Stomach smooth muscle (tissue), 2 donors: ENCODE measurements around the gene PEF1.
"Not testable (repeated sequence)": the region's sequence is repeated elsewhere in the genome, so short reads cannot be mapped to it uniquely, and the experiment has no call there.

Experiments
- H3K27ac ChIP-seq: one replicate; pipeline ENCODE4 v1.7.0; 2013; ENCODE audit warnings: mild to moderate bottlenecking, low read length, inconsistent platforms
- H3K27me3 ChIP-seq, 2 donors: one replicate each; pipeline ENCODE4 v1.7.0; 2013; ENCODE audit warnings: low read length in 2 of 2; ENCODE audit not compliant: insufficient read depth in 2 of 2, control insufficient read depth in 1 of 2
- H3K36me3 ChIP-seq, 2 donors: one replicate each; pipeline ENCODE4 v1.7.0; 2013; ENCODE audit warnings: low read length in 2 of 2; ENCODE audit not compliant: control insufficient read depth in 2 of 2, insufficient read depth in 2 of 2
- H3K4me1 ChIP-seq: one replicate; pipeline ENCODE4 v1.7.0; 2013; ENCODE audit warnings: low read length; ENCODE audit not compliant: control insufficient read depth, insufficient read depth
- H3K4me3 ChIP-seq, 2 donors: one replicate each; pipeline ENCODE4 v1.7.0; 2013; ENCODE audit warnings: low read length in 2 of 2
- H3K9ac ChIP-seq, 2 donors: one replicate each; pipeline ENCODE4 v1.7.0; 2013; ENCODE audit warnings: low read length in 2 of 2, mild to moderate bottlenecking in 1 of 2
- H3K9me3 ChIP-seq, 2 donors: one replicate each; pipeline ENCODE4 v1.7.0; 2013; ENCODE audit warnings: low read length in 2 of 2; ENCODE audit not compliant: control insufficient read depth in 2 of 2
- donor health status: healthy.
- donor health status: Pancreatic carcinoma.

PEF1 gene

DNA sequence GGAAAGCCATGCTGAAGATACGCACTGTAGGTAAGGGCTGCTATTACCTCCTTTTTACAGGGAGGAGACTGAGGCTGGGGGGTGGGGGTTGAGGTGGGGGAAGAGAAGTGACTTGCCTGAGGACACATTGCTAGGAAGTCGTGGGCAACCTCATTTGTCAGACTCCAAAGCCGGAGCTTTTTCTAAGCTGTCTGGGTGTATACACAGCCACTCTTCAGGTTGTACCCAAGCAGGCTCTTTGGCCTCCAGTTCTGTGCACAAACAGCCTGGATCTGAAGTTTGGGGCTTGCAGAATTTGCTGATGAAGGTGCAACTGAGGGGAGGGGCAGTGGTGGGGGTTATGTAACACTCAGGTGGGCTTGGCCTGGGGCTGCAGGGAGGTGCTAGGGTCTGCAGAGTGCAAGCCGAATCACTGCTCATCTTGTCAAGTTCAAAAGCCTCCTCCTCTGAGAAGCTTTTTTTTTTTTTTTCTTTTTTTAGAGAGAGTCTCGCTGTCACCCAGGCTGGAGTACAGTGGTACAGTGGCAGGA is 51.5 kb downstream of the PEF1 start:
- Histone ChIP-seq H3K4me1 (peaks cover 26% of the 10 kb centered on the region), H3K9ac (no peak overlapping the region), H3K36me3 (no peaks in the 10 kb centered on the region), H3K27me3 (no peaks in the 10 kb centered on the region), H3K27ac (peak overlapping the region; percentile 11), H3K4me3 (no peak overlapping the region), H3K9me3 (no peaks in the 10 kb centered on the region)

DNA sequence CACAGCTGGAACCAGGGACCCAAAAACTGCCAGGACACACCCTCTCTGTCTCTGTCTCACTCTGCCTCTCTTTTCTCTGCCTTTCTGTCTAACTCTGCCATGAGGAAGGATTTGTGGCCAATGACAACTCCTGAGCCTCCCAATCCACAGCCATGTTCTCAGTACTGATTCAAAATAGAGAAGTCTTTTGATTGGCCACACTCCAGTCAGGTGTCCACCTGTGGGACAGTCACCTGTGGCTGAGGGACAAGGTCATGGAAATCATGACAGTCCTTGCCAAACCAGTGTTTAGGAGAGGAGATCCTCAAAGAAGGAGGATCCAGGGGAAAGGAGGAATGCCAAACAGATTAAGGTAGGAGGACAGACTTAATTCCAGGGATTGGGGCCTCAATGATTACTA is 52.5 kb downstream of the PEF1 start:
- peak overlapping the region; percentile 87 for H3K27ac ChIP-seq
- peaks cover 36% of the 10 kb centered on the region for H3K4me1 ChIP-seq
- H3K9ac ChIP-seq = peak overlapping the region; percentile 46 to 64
- H3K9me3 ChIP-seq = no peaks in the 10 kb centered on the region
- H3K4me3 ChIP-seq = no peak overlapping the region
- no peaks in the 10 kb centered on the region for H3K36me3 ChIP-seq
- no peaks in the 10 kb centered on the region for H3K27me3 ChIP-seq

DNA sequence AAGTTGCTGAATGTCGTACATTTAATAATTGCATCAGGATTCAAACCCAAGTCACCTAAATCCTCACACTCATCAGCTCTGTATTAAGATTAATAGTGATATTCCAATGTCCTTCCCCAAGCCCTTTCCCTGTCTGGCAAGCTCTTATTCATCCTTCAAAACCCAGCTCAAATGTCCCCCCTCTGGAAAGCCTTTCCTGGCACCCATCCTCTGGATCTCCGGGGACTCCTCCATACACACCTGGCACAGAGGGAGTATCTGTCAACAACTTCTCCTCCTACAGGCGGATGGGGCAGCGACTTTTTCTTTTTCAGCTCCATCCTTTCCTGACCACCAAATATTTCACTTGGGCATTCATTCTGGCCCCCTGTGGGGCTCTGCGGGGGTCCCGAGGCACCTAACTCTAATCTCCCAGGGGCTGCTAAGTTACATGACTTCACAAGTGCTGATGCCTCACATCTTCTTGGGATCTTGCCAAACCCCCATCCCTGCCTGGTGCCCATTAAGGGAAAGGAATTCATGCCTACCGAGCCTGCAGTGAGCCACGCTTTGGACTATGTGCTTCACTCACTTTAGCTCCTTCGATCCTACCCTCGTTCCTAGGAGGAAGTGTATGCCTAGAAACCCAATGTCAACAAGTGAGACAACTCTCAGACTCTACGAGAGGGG is 53.1 kb downstream of the PEF1 start:
- Histone ChIP-seq H3K27ac (peak overlapping the region; percentile 87), H3K4me1 (peaks cover 41% of the 10 kb centered on the region), H3K9ac (peak overlapping the region in 1 of 2 donors; percentile 64), H3K9me3 (no peaks in the 10 kb centered on the region), H3K27me3 (no peaks in the 10 kb centered on the region), H3K4me3 (peak overlapping the region in 1 of 2 donors; percentile 8), H3K36me3 (no peaks in the 10 kb centered on the region)

DNA sequence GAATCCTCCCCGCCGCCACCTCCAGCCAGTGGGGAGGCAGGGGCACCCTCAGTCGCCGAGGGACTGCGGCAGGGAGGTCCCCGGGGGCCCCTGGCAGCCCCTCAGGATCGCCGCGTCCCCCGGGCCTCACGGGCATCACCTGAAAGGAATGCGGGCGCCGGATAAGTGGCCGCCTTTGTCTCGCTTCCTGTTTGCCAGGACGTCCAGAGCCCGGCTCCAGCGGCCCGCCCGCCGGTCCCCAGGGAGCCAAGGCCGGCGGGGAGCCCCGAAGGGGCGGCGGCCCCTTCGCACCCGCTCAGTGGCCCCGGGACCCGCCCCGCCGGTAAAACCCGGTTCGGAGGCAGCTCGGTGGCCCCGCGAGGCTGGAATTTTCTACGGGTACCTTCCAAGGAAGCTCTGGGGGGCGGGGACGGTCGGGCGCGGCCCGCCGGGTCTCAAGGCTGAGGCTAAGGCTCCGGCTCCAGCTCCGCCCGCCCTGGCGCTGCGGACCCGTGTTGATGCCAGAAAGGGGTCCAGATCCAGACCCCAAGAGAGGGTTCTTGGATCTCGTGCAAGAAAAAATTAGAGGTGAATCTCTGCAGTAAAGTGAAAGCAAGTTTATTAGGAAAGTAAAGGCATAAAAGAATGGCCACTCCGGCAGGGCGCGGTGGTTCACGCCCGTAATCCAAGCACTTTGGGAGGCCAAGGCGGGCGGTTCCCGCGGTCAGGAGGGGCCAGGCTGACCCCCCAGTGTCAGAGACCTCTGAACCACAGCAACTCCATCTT is 55.7 kb downstream of the PEF1 start:
- Histone ChIP-seq H3K27ac (peak overlapping the region; percentile 99), H3K27me3 (no peaks in the 10 kb centered on the region), H3K4me3 (peak overlapping the region; percentile 20 to 61), H3K9me3 (no peaks in the 10 kb centered on the region), H3K36me3 (peaks cover 13 to 14% of the 10 kb centered on the region in 2 donors), H3K4me1 (peaks cover 63% of the 10 kb centered on the region), H3K9ac (peak overlapping the region; percentile 71 to 72)

DNA sequence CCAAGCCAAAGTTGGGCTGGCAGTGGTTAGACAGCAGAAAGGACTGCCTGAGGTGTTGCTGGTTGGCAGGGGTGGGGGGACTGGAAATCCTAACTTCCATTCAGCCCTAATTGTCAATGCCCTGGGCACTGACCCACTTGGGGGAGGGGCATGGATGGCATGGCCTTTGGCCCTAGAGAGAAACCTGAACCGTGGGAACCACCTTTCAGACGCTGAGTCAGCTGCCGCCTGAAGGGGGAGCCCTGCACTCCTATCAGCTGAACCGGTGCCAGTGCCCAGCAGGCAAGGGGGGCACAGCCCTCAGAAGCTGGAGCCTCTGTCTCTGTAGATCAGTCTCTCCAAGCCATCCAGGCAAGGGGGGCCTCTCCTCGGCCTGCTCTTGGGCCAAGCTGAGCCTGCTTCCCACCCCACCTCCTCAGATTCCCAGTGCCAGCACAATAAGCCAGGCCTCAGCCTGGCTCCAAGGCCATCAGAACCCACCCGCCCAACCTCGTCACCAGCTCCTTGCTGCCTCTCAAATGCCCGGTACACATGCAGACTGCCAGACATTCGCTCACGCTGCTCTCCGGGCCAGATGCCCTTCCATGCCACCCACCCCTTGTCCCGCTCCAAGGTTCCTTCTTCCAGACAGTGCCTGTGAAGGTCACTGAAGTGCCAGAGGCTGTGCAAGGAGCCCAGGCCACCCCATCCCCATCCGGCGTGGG is 56.8 kb downstream of the PEF1 start:
- Histone ChIP-seq H3K36me3 (peaks cover 21 to 22% of the 10 kb centered on the region in 2 donors), H3K4me1 (peaks cover 71% of the 10 kb centered on the region), H3K27ac (peak overlapping the region; percentile 99), H3K4me3 (peak overlapping the region in 1 of 2 donors; percentile 61), H3K9ac (peak overlapping the region; percentile 71 to 72), H3K27me3 (no peaks in the 10 kb centered on the region), H3K9me3 (no peaks in the 10 kb centered on the region)

DNA sequence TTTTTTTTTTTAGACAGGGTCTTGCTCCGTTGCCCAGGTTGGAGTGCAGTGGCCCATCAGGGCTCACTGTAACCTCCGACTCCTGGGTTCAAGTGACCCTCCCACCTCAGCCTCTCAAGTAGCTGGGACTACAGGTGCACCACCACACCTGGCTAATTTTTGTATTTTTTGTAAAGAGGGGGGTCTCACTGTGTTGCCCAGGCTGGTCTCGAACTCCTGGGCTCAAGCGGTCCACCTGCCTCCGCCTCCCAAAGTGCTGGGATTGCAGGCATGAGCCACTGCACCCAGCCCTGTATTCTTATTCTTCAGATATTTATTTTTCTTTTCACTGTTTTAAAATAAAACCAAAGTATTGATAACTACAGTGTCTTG is 57.4 kb downstream of the PEF1 start:
- Histone ChIP-seq H3K36me3 (peaks cover 21 to 22% of the 10 kb centered on the region in 2 donors), H3K4me1 (peaks cover 77% of the 10 kb centered on the region), H3K9ac (peak overlapping the region in 1 of 2 donors; percentile 71), H3K27ac (peak overlapping the region; percentile 99)
- H3K9me3 ChIP-seq, H3K4me3 ChIP-seq, H3K27me3 ChIP-seq: not testable (repeated sequence)

DNA sequence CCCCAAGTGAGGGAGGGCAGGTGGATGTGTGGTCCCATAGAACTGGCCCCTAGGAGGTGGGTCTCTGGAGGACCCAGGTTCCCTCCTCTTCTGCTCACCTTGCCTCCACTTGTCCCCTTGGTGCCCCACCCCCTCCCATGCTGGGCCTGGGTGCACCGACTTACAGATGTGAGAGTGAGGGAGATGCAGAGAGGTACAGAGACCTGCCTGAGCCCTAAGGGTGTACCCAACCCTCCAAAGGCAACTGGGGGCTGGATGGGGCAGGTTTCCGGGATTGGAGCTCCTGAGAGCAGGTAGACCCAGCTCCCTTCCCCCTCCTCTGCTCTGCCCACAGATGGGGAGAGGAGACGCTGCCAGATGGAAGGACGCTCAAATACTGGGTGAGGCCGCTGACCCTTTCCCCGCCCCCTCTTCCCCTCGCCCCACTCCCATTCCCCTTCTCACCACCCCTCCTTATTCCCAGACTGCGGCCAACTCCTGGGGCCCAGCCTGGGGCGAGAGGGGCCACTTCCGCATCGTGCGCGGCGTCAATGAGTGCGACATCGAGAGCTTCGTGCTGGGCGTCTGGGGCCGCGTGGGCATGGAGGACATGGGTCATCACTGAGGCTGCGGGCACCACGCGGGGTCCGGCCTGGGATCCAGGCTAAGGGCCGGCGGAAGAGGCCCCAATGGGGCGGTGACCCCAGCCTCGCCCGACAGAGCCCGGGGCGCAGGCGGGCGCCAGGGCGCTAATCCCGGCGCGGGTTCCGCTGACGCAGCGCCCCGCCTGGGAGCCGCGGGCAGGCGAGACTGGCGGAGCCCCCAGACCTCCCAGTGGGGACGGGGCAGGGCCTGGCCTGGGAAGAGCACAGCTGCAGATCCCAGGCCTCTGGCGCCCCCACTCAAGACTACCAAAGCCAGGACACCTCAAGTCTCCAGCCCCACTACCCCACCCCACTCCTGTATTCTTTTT is 58.0 kb downstream of the PEF1 start:
- H3K9ac ChIP-seq = peak overlapping the region in 1 of 2 donors; percentile 17
- no peaks in the 10 kb centered on the region for H3K27me3 ChIP-seq
- H3K4me3 ChIP-seq = no peak overlapping the region
- H3K9me3 ChIP-seq = no peaks in the 10 kb centered on the region
- peaks cover 21 to 22% of the 10 kb centered on the region in 2 donors for H3K36me3 ChIP-seq
- peak overlapping the region; percentile 99 for H3K27ac ChIP-seq
- peaks cover 77% of the 10 kb centered on the region for H3K4me1 ChIP-seq

DNA sequence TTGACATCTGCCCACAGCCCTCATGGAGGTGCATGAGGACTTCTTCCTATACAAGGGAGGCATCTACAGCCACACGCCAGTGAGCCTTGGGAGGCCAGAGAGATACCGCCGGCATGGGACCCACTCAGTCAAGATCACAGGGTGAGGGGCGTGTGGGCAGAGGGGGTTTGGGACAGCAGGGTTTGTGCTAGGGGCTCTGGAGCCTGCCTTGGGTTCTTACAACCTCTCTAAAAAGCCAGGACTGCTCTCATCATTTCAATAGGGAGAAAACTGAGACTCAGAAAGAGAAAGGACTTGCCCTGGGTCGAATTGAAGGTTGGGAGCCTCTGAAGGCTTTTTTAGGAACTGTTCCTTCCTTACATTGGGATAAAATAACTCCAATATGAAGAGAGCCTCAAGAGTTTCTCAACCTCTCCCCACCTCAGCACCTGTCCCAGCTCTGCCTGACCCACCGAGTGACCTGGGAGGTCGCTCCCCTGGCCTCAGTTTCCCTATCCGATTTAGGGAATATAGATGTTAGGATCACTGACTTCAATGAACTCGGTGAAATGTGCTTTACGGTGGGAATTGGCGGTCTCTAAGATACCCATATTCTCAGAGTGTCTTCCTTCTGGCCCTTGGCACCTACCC is 58.8 kb downstream of the PEF1 start:
- peak overlapping the region; percentile 99 for H3K27ac ChIP-seq
- peak overlapping the region in 1 of 2 donors; percentile 35 for H3K4me3 ChIP-seq

DNA sequence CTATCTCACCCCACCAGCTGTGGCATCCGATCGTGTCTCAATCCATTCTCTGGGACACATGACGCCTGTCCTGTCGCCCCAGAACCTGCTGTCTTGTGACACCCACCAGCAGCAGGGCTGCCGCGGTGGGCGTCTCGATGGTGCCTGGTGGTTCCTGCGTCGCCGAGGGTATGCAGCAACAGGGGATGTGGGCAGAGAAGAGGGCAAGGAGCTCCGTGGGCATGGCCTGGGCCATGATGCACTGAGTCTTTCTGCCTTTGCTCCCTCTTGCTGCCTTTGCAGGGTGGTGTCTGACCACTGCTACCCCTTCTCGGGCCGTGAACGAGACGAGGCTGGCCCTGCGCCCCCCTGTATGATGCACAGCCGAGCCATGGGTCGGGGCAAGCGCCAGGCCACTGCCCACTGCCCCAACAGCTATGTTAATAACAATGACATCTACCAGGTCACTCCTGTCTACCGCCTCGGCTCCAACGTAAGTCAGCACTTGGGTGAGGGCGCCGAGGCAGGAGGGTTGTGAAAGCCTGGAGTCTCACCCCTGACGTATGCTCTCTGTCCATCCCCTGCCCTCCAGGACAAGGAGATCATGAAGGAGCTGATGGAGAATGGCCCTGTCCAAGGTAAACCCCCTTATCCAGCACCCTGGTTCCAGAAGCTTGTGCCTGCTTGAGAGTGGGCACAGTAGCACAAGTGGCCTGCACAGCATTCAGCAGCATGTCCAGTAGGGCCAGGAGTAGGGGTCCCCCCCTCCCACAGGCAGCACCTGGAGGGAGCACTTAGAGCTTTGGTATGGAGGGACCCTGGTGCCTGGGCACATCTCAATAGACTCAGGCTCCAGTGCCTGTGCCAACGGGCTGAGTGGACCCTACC is 59.6 kb downstream of the PEF1 start:
- H3K9ac ChIP-seq = peak overlapping the region; percentile 50 to 75
- H3K4me3 ChIP-seq = peak overlapping the region in 1 of 2 donors; percentile 49
- H3K27ac ChIP-seq = peak overlapping the region; percentile 99
- no peaks in the 10 kb centered on the region for H3K27me3 ChIP-seq
- H3K4me1 ChIP-seq = peaks cover 90% of the 10 kb centered on the region
- peaks cover 21 to 22% of the 10 kb centered on the region in 2 donors for H3K36me3 ChIP-seq
- H3K9me3 ChIP-seq = no peaks in the 10 kb centered on the region

More for the DNA sequence above, 58.8 kb downstream of the PEF1 start:
- peaks cover 21 to 22% of the 10 kb centered on the region in 2 donors for H3K36me3 ChIP-seq
- no peaks in the 10 kb centered on the region for H3K9me3 ChIP-seq
- peak overlapping the region; percentile 5 to 17 for H3K9ac ChIP-seq
- peaks cover 82% of the 10 kb centered on the region for H3K4me1 ChIP-seq
- H3K27me3 ChIP-seq = no peaks in the 10 kb centered on the region
